NCI-H1092 (cell line): ENCODE measurements around the gene HELT.
"Not testable (repeated sequence)": the region's sequence is repeated elsewhere in the genome, so short reads cannot be mapped to it uniquely, and the experiment has no call there.

Source experiments
- DNase-seq: peaks from one replicate; lab custom pipeline; 2025; lab: John Stamatoyannopoulos, UW

HELT gene

DNA sequence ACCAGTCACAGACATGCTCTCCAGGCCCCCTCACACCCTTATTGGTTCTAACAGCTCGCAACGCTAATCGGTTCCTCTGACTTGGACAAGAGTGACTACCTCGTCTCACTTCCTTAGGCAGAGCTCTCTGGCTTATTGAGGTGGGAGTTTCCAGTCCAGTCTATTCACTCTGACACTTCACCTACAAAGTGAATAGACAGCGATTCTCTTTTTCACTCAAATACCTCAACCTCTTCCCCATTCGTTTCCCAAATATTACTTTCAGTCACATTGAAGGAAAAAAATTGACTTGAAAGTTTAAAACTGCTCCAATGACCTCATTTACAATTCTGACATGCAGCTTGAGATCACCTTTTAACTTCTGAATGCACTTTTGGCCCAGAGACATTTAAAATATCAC lies 17.7 kb downstream of the HELT start:
- DNase-seq, result no peak

DNA sequence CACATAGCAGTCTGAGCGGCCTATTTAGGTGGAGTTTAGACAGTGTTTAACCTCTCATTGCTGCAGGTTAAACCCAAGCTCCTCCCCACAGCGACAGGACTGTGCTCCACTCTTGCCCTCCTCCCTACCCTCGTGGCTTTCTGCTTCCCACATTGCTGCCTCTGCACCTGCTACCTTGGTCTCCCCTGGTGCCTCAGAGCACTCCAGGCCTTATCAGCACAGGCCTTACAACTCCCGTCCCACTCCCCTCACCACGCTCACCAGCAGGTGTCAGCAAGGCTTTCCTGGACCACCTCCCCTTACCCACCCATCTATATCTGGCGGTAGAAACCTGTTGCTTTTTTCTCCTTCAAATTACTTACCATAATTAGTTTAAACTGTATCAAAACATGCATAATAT lies 18.6 kb downstream of the HELT start:
- no peak for DNase-seq

DNA sequence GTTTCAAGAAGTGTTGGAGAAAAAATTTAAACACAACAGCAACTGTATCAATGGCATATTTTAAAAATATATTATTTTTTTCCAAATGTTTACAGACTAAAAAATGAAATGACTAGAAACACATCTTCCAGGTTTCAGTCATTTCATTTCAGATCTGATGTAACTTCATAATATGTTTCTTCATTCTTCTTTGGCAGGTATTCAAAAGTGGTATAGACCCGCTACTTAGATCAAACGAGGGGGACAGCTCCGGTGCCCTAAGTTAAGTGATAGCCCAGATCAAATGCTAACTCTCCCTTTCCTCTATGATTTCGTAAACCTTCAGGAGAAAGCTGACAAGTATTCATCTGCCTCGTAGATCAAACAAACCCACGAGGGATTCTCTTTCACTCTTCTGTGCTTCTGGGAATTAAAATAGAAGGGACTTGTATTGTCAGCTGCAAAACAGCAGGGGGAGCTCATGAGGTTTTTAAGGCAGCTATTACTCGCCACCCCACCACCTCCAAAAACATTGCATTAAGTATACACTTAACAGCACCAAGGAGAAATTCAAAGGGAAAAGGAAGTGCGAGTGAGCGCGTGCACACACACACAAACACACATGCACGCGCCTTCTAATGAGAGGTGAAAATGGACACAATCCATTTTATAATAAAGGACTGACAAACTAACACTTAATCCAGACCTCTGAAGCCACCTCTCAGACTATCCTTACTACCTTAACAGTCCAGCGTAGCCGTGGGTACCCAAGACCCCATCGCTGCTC lies 21.4 kb downstream of the HELT start:
- peak; percentile 6 for DNase-seq

DNA sequence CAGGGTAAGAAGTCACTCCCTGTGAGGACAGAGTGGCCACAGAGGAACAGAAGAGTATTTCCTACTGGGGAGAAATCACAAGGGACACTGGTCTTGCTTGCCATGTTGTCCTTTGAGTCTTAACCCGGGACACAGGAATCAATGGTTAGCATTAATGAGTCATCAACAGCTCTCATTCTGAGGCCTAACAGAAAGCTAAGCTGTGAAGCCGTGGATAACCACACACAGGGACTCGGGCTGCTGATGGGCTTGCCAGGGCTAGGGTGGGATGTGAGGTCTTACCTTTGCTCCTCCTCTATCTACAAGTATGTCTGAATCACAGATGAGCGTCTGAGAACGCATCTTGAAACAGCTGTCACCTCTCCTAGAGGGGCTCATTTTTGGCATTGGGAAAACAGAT lies 22.2 kb downstream of the HELT start:
- DNase-seq, result no peak

DNA sequence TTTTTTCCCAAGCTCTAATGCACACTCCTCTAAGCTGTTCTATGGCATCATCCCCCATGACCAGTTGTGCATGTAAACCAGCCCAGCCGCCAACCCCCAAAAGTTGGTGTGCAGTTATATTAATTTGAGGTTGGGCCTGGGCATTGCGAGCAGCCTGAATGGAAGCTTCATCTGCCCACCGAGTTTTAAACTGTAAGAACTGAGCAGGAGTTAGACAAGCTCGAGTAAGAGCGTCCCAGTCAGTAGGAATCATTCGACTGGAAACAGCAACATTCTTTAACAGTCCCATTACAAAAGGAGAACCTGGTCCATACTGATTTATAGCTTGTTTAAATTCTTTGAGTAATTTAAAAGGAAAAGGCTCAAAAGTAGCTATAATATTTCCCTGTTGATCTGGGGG lies 32.0 kb downstream of the HELT start:
- DNase-seq, result not testable (repeated sequence)

DNA sequence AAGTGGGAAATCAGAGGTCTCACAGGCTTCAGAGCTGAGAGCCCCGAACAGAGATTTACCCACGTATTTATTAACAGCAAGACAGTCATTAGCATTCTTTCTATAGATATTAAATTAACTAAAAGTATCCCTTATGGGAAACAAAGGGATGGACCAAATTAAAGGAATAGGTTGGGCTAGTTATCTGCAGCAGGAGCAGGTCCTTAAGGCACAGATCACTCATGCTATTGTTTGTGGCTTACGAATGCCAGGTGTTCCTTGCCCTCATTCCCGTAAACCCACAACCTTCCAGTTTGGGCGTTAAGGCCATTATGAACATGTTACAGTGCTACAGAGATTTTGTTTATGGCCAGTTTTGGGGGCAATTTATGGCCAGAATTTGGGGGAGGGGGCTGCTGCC lies 33.0 kb downstream of the HELT start:
- DNase-seq, result not testable (repeated sequence)

DNA sequence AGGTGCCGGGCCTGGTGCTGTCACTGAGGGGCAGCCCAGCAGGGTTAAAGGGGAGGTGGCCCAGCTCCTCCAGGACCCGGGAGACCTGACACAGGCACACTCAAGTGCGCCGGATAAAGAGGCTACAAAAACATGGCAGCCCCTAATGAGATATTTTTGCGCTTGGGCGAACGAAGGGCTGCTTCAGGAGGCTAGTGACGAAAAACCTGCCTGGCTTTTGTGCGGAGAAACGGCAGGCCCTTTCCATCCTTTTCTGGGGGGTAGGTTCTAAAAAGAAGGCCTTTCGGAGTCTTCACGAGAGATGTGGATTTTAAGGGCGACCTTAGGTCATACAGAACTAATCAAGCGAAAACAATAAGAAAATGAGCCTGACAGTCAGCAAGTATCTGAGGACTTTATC lies 35.5 kb downstream of the HELT start:
- DNase-seq, result no peak

DNA sequence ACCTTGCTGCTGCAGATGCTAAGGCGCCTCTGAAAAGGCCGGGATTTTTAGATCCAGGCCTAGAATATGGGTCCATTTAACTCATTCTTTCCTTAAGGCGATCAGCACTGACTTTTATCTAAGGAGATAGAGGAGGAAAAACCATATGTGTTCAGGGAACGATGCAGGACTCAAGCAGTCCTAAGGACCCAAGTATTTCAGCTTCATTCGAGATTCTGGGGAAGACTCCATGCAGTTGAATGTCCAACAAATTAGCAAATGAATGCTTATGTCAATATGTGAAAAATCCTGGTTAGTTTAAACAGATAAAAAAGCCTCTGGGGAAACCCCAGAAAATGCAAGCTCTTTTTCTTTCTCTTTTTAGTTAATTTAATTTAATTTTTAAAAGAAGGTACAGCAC lies 36.0 kb downstream of the HELT start:
- no peak for DNase-seq

DNA sequence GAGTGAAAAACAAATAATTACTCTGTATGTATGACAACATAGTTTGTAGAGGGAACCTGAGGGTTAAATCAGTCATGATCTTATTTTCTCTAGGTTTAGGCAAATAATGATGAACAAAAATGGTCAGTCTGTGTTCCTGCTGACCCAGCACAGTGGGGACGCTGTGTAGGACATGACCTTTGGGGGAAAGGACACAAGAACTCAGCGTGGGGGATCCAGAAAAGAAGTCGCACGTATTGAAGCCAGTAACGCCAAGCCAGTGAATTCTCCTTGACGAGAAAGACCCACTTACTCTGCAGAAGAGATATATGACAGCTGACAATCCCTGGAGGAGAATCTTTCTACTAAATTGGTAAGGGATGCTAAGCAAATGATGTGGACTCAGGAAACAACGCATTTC lies 36.6 kb downstream of the HELT start:
- no peak for DNase-seq

DNA sequence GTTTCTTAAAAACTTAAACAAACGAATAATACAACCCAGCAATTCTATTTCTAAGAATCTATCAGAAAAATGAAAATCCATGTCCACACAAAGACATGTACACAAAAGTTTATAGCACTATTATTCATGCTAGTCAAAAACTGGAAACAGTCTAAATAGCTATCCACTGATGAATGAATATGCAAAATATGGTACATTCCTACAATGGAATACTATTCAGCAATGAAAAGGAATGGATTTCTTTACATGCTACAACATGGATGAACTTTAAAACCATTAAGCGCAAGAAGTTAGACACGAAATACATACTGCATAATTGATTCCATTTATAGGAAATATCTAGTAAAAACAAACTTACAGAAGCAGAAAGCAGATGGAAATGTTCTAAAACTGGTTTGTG lies 43.3 kb downstream of the HELT start:
- no peak for DNase-seq

DNA sequence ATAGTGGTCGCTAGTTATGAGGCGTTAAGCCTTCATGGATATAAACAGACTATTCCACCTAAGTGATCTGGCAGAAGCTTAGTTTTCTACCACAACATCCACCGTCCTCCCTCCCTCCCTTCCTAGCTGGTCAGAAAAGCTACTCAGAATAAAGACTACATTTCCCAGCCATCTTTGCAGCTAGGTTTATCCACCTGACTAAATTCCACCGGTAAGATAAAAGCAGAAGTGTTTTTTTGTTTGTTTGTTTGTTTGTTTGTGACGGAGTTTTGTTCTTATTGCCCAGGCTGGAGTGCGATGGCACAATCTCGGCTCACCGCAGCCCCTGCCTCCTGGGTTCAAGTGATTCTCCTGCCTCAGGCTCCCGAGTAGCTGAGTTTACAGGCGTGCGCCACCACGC lies 44.3 kb downstream of the HELT start:
- DNase-seq, result no peak

DNA sequence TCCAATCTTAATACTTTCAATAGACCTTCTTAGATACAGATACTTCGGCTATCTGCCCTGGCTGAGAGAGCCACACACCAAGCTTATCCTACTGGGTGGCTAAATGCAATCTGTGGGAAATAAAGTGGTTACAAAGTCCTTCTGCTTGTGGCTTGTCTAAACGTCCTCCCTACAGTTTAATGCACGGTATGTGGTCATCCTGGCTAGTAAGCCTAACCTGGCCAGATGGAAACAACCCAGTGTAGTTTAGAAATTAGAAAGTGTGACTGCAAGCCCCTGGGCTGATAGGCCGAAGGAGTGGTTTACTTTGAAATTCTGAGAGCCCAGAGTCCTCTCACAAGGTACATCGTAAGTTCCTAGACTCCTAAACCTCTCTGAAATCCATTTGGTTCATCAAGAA lies 47.9 kb downstream of the HELT start:
- DNase-seq, result no peak

DNA sequence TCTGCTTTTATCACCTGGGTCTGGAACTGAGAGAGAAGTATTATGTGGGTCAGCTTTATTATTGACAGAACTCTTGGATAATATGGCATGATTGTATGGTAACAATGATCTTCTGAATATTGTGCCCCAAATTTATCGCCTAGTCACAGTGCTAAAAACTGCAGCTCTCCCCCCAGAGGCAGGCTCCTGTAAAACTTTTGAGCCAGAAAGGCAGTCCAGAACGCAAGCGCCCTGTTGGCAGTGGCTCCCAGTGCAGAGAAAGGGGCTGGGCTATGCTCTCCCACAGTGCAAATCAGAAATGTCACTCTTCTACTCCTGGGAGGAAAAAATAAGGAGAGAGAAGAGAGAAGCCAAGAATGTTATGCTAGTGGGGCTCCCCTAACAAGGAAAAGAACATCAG lies 50.5 kb downstream of the HELT start:
- DNase-seq, result no peak
